Epithelial cell of alveolus of lung (primary cell): Measurements from ENCODE around the gene SMIM44. TPM values are rescaled to one million over a fixed set of nuclear protein-coding genes. Genes with fewer than 3 reads are reported as not detected.

Experiments
- total RNA-seq: library from RNA; depleted of rRNA; stranded (reverse); fragments of >200 nt; gene quantifications from 2 replicates; pipeline ENCODE4 v1.2.1, GENCODE V29; 2015

SMIM44 gene
- total RNA-seq = not detected in 2 replicates

GRCh38 chr19:3483226-3483628, at the start of gene SMIM44:
SMIM44 (minus strand) TSS chr19:3483441; CDS start chr19:3483403, 38 bp downstream.

GRCh38 chr19:3505598-3506383, 22.6 kb upstream of the SMIM44 start, which contains the start of gene FZR1:
FZR1 (plus strand) TSS chr19:3506311; CDS start chr19:3522990, 16,679 bp downstream.

GRCh38 chr19:3500429-3501101, 17.3 kb upstream of the SMIM44 start, which contains the start of gene DOHH:
DOHH (minus strand) TSS chr19:3500674; CDS start chr19:3496814, 3,860 bp downstream.

GRCh38 chr19:3480383-3481091, 2.7 kb downstream of the SMIM44 start, which contains the start of gene SMIM24:
SMIM24 (minus strand) TSS chr19:3480525; CDS start chr19:3480463, 62 bp downstream.

Other genes with a start within 250 kb of the SMIM44 start
- gene NFIC, start 116.9 kb downstream of the SMIM44 start, total RNA-seq = 50.4 and 127 TPM in 2 replicates
- gene SMIM24, start 2.9 kb downstream of the SMIM44 start, total RNA-seq = not detected in 2 replicates
- 24.7 and 31.2 TPM in 2 replicates for gene DOHH, start 17.2 kb upstream of the SMIM44 start, total RNA-seq
- 24.6 and 40.7 TPM in 2 replicates for gene FZR1, start 22.9 kb upstream of the SMIM44 start, total RNA-seq
- gene TEKTIP1, start 55.7 kb upstream of the SMIM44 start, total RNA-seq = not detected in 2 replicates
- 74.3 and 83.0 TPM in 2 replicates for gene MFSD12, start 74.1 kb upstream of the SMIM44 start, total RNA-seq
- gene HMG20B, start 89.5 kb upstream of the SMIM44 start, total RNA-seq = 107 and 118 TPM in 2 replicates
- gene GIPC3, start 102.0 kb upstream of the SMIM44 start, total RNA-seq = 0.13 and 1.0 TPM in 2 replicates
- gene TBXA2R, start 123.4 kb upstream of the SMIM44 start, total RNA-seq = 0.40 and 3.0 TPM in 2 replicates
- 21.3 and 28.7 TPM in 2 replicates for gene CACTIN, start 143.3 kb upstream of the SMIM44 start, total RNA-seq
- gene PIP5K1C, start 217.0 kb upstream of the SMIM44 start, total RNA-seq = 23.7 and 27.2 TPM in 2 replicates
- gene TJP3, start 224.9 kb upstream of the SMIM44 start, total RNA-seq = 0.26 TPM in 1 of 2 replicates, not detected in the other